ENCODE measurements around the gene TCOF1. TPM values are rescaled to one million over a fixed set of nuclear protein-coding genes. Genes with fewer than 3 reads are reported as not detected.
"Not testable (repeated sequence)": the region's sequence is repeated elsewhere in the genome, so short reads cannot be mapped to it uniquely, and the experiment has no call there.

The TCOF1 gene
- total RNA-seq, 1 donor, result 23.1 TPM

DNA sequence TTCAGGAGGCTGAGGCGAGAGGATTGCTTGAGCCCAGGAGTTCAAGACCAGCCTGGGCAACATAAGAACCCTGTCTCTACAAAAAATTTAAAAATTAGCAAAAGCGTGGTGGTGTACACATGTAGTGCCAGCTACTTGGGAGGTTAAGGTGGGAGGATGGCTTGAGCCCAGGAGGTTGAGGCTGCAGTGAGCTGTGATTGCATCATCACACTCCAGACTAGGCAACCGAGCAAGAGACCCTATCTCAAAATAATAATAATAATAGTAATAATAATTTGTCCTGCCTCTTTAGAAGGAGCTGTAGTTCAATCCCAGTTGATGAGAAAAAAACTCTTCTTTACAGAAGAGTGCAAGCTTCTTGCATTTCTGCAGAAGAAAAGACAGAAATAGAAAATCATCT, 65.3 kb downstream of the TCOF1 start:
- H3K4me3 ChIP-seq (ENCODE audit: low read depth, low read length), result no peak overlapping the region
- TF ChIP-seq, protein P1, sequence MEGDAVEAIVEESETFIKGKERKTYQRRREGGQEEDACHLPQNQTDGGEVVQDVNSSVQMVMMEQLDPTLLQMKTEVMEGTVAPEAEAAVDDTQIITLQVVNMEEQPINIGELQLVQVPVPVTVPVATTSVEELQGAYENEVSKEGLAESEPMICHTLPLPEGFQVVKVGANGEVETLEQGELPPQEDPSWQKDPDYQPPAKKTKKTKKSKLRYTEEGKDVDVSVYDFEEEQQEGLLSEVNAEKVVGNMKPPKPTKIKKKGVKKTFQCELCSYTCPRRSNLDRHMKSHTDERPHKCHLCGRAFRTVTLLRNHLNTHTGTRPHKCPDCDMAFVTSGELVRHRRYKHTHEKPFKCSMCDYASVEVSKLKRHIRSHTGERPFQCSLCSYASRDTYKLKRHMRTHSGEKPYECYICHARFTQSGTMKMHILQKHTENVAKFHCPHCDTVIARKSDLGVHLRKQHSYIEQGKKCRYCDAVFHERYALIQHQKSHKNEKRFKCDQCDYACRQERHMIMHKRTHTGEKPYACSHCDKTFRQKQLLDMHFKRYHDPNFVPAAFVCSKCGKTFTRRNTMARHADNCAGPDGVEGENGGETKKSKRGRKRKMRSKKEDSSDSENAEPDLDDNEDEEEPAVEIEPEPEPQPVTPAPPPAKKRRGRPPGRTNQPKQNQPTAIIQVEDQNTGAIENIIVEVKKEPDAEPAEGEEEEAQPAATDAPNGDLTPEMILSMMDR (IDR thresholded peaks at IDR 0.05; ENCODE audit: insufficient read depth, low read length), result no peak
- DNase-seq (ENCODE audit: low read depth), result no peak

DNA sequence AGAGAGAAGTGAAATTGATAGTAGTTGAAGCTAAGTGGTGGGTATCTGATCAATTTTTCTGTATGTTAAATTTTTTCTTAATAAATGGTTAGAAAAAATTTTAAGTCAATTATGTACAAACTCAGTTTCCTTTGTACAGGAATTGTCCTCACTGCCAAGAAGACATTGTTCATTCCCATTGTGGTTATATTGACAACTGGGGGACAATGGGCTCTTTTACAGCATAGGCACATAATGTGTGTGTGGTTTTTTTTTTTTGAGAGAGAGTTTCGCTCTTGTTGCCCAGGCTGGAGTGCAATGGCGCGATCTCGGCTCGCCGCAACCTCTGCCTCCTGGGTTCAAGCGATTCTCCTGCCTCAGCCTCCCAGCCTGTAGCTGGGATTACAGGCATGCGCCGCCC, 68.7 kb downstream of the TCOF1 start:
- not testable (repeated sequence) for H3K4me3 ChIP-seq (ENCODE audit: low read depth, low read length); DNase-seq (ENCODE audit: low read depth)

DNA sequence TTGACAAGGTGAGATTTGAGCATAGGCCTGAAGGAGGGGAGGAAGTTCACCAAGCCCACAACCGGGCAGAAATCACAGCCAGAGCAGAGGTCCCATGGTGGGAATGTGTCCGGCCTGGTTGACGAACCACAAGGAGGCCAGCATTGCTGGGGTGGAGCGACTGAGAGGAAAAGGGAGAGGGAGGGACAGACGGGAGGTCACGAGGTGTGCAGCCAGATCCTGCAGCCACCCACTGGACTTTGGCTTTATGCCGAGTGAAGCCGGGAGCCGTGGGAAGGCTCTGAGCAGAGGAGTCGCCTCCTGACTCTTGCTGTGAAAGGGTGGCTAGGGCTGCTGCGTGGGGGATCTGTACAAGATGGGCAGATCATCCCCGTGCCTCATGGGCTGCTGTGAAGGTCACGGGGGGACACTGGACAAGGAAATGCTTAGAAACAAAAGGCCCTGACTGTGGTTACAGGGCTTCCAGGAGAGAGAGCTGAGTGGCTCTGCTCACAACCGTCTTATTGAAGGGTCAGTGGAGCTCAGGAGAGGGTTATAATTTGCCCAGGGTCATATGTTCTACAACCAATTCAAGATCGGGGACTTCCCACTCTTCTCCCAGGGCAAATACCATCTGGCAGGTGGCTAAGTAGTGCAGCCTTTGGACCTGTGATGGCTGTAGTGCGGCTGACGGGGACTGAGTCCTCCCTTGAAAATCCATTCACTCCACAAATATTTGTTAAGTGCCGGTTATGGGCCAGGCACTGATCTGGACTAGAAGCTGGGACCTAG, 70.8 kb downstream of the TCOF1 start:
- TF ChIP-seq, protein P1 (IDR thresholded peaks at IDR 0.05; ENCODE audit: insufficient read depth, low read length), result no peak
- DNase-seq (ENCODE audit: low read depth), result peak; percentile 62
- H3K4me3 ChIP-seq (ENCODE audit: low read depth, low read length), result no peak overlapping the region

DNA sequence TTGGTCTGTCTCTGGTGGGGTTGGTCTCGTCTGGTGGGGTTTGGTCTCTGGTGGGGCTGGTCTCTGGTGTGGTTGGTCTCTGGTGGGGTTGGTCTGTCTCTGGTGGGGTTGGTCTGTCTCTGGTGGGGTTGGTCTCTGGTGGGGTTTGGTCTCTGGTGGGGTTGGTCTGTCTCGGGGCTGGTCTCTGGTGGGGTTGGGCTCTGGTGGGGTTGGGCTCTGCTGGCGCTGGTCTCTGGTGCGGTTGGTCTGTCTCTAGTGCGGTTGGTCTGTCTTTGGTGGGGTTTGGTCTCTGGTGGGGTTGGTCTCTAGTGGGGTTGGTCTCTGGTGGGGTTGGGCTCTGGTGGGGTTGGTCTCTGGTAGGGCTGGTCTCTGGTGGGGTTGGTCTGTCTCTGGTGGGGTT, 71.5 kb downstream of the TCOF1 start:
- TF ChIP-seq, protein P1 (IDR thresholded peaks at IDR 0.05; ENCODE audit: insufficient read depth, low read length), result no peak
- DNase-seq (ENCODE audit: low read depth), result no peak
- H3K4me3 ChIP-seq (ENCODE audit: low read depth, low read length), result no peak overlapping the region

DNA sequence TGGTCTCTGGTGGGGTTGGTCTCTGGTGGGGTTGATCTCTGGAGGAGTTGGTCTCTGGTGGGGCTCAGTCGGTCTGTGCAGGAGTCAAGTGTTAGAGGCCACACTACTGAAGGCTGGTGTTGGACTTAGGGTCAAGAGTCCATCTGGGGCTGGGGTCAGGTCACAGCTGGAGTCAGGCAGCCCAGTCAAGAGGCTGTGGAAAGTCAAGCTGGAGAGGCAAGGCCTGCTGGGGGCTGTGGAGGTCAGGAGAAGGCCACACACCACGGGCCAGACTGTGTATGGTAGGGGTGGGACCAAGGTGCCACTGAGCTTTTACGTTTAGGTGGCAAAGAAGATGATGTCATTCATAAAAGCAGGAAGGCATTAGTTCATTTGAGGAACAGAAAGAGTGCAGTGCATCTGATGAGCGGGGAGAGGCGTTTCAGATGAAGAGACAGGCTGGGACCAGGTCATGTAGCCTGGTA, 71.9 kb downstream of the TCOF1 start:
- TF ChIP-seq, protein P1 (IDR thresholded peaks at IDR 0.05; ENCODE audit: insufficient read depth, low read length), result no peak
- H3K4me3 ChIP-seq (ENCODE audit: low read depth, low read length), result no peak overlapping the region
- no peak for DNase-seq (ENCODE audit: low read depth)

DNA sequence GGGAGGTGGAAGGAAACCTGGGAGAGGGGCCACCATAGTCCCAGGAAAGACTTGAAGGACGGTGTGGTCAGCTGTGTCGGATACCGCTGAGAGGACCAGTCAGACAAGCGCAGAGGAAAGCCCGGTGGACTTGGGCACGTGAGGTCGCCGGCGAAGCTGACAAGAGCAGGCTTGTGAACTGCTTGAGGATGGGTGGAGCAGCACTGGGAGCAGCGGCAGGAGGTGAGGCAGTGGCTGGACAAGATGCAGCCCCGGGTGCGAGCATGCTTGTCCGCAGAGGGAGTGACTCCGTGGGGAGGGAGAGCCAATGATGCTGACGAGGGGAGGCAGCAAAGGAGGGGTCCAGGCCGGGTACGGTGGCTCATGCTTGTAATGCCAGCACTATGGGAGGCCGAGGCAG, 73.6 kb downstream of the TCOF1 start:
- TF ChIP-seq, protein P1 (IDR thresholded peaks at IDR 0.05; ENCODE audit: insufficient read depth, low read length), result no peak
- no peak for DNase-seq (ENCODE audit: low read depth)

DNA sequence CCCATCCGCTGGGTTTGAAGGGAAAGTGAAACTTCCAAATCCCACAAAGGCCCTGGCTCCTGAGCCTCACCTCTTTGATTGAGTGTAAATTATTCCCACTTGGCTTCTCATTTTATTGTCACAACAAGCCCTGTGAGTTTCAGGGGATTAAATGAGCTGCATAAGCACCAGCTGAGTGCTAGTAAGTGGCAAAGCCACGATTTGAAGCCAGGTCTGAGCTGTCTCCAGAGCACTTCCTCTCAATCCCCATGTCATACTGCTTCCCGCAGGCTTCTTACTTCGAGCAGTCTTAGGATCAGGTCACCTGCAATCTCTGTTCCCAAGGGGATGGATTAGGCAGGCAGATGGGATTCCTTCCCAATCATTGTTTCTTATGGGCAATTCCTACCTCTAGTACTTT, 74.1 kb downstream of the TCOF1 start:
- no peak overlapping the region for H3K4me3 ChIP-seq (ENCODE audit: low read depth, low read length)
- DNase-seq (ENCODE audit: low read depth), result no peak
- TF ChIP-seq, protein P1 (IDR thresholded peaks at IDR 0.05; ENCODE audit: insufficient read depth, low read length), result no peak

More for the DNA sequence above, 73.6 kb downstream of the TCOF1 start:
- no peak overlapping the region for H3K4me3 ChIP-seq (ENCODE audit: low read depth, low read length)
